ENCODE data around the gene DCDC2C.

Gene DCDC2C

GRCh38 chr2:3728104-3729054 lies 25.0 kb downstream of the DCDC2C start:
- H3K4me3 ChIP-seq (ENCODE audit: insufficient read depth in 1 of 2, low read depth in 1 of 2, low read length in 2 of 2): no peak overlapping the region
- H3K4me1 ChIP-seq (ENCODE audit: control insufficient read depth, insufficient read depth, low read depth, low read length): no peaks in the 10 kb centered on the region
- no peak overlapping the region for H2BK12ac ChIP-seq (ENCODE audit: low read length in 2 of 2)
- 42% methylated on average over 22 of the region's 22 CpGs for WGBS
- no peak overlapping the region for H3K27ac ChIP-seq (ENCODE audit: low read length, poor library complexity, severe bottlenecking)
- H4K91ac ChIP-seq (ENCODE audit: low read length): no peak overlapping the region
- no peak overlapping the region for H3K14ac ChIP-seq (ENCODE audit: low read length in 2 of 2)
- H3K9me3 ChIP-seq (ENCODE audit: control insufficient read depth, low read length): no peaks in the 10 kb centered on the region
- peaks cover 0 to 33% of the 10 kb centered on the region in 2 experiments for H3K27me3 ChIP-seq (ENCODE audit: control insufficient read depth in 1 of 2, insufficient read depth in 1 of 2, low read length in 2 of 2)
- no peaks in the 10 kb centered on the region for H3K79me1 ChIP-seq (replicated peaks; ENCODE audit: low read length, poor library complexity, severe bottlenecking)
- H3K18ac ChIP-seq (ENCODE audit: low read depth in 1 of 2, low read length in 2 of 2): no peak overlapping the region
- no peaks in the 10 kb centered on the region for H3K36me3 ChIP-seq (ENCODE audit: control insufficient read depth in 1 of 2, insufficient read depth in 2 of 2, low read depth in 1 of 2, low read length in 2 of 2)
- peak overlapping the region; percentile 12 for H3K9ac ChIP-seq (ENCODE audit: low read length)
- DNase-seq: peak; percentile 27
- H4K8ac ChIP-seq (ENCODE audit: low read length): no peak overlapping the region
- H2BK5ac ChIP-seq (ENCODE audit: low read depth, low read length, poor library complexity, severe bottlenecking): no peak overlapping the region
- H3K23ac ChIP-seq (ENCODE audit: low read length in 2 of 2): no peak overlapping the region
- no peak overlapping the region for H2BK15ac ChIP-seq (ENCODE audit: low read depth, poor library complexity, severe bottlenecking)
- H2AFZ ChIP-seq (ENCODE audit: low read depth, low read length): no peak overlapping the region
- H2AK5ac ChIP-seq (ENCODE audit: low read length, severe bottlenecking): no peak overlapping the region
- no peak overlapping the region for H3K4me2 ChIP-seq (ENCODE audit: low read length, poor library complexity, severe bottlenecking)
- H2BK120ac ChIP-seq (ENCODE audit: low read depth, low read length): no peak overlapping the region
- H3K4ac ChIP-seq (ENCODE audit: low read depth in 1 of 2, low read length in 2 of 2): no peak overlapping the region

GRCh38 chr2:3729055-3729448 lies 25.7 kb downstream of the DCDC2C start:
- Histone ChIP-seq H3K27me3 (ENCODE audit: control insufficient read depth in 1 of 2, insufficient read depth in 1 of 2, low read length in 2 of 2) (peaks cover 0 to 34% of the 10 kb centered on the region in 2 experiments), H3K4ac (ENCODE audit: low read depth in 1 of 2, low read length in 2 of 2) (no peak overlapping the region), H3K4me2 (ENCODE audit: low read length, poor library complexity, severe bottlenecking) (no peak overlapping the region), H3K23ac (ENCODE audit: low read length in 2 of 2) (no peak overlapping the region), H4K91ac (ENCODE audit: low read length) (no peak overlapping the region), H2BK12ac (ENCODE audit: low read length in 2 of 2) (no peak overlapping the region), H3K18ac (ENCODE audit: low read depth in 1 of 2, low read length in 2 of 2) (no peak overlapping the region), H3K79me1 (replicated peaks; ENCODE audit: low read length, poor library complexity, severe bottlenecking) (no peaks in the 10 kb centered on the region), H3K9ac (ENCODE audit: low read length) (no peak overlapping the region), H3K9me3 (ENCODE audit: control insufficient read depth, low read length) (no peaks in the 10 kb centered on the region), H4K8ac (ENCODE audit: low read length) (no peak overlapping the region), H2BK5ac (ENCODE audit: low read depth, low read length, poor library complexity, severe bottlenecking) (no peak overlapping the region), H2AK5ac (ENCODE audit: low read length, severe bottlenecking) (no peak overlapping the region), H3K4me1 (ENCODE audit: control insufficient read depth, insufficient read depth, low read depth, low read length) (no peaks in the 10 kb centered on the region), H2AFZ (ENCODE audit: low read depth, low read length) (no peak overlapping the region), H3K14ac (ENCODE audit: low read length in 2 of 2) (no peak overlapping the region), H3K4me3 (ENCODE audit: insufficient read depth in 1 of 2, low read depth in 1 of 2, low read length in 2 of 2) (no peak overlapping the region), H2BK15ac (ENCODE audit: low read depth, poor library complexity, severe bottlenecking) (no peak overlapping the region), H3K36me3 (ENCODE audit: control insufficient read depth in 1 of 2, insufficient read depth in 2 of 2, low read depth in 1 of 2, low read length in 2 of 2) (no peaks in the 10 kb centered on the region), H3K27ac (ENCODE audit: low read length, poor library complexity, severe bottlenecking) (no peak overlapping the region), H2BK120ac (ENCODE audit: low read depth, low read length) (no peak overlapping the region)
- DNase-seq: no peak
- 83% methylated on average over 8 of the region's 8 CpGs for WGBS

- no peak overlapping the region for H3K4me2 ChIP-seq (ENCODE audit: low read length, poor library complexity, severe bottlenecking)
Observed at GRCh38 chr2:3729786-3730185, 26.4 kb downstream of the DCDC2C start.

GRCh38 chr2:3730646-3731045 lies 27.3 kb downstream of the DCDC2C start:
- Histone ChIP-seq H2BK12ac (ENCODE audit: low read length in 2 of 2) (no peak overlapping the region), H4K91ac (ENCODE audit: low read length) (no peak overlapping the region), H2AFZ (ENCODE audit: low read depth, low read length) (no peak overlapping the region), H3K14ac (ENCODE audit: low read length in 2 of 2) (no peak overlapping the region), H2BK120ac (ENCODE audit: low read depth, low read length) (no peak overlapping the region), H4K8ac (ENCODE audit: low read length) (no peak overlapping the region), H3K4me1 (ENCODE audit: control insufficient read depth, insufficient read depth, low read depth, low read length) (no peaks in the 10 kb centered on the region), H3K4me2 (ENCODE audit: low read length, poor library complexity, severe bottlenecking) (no peak overlapping the region), H3K23ac (ENCODE audit: low read length in 2 of 2) (no peak overlapping the region), H3K4ac (ENCODE audit: low read depth in 1 of 2, low read length in 2 of 2) (no peak overlapping the region), H3K9me3 (ENCODE audit: control insufficient read depth, low read length) (no peaks in the 10 kb centered on the region), H2AK5ac (ENCODE audit: low read length, severe bottlenecking) (no peak overlapping the region), H3K9ac (ENCODE audit: low read length) (no peak overlapping the region), H3K79me1 (replicated peaks; ENCODE audit: low read length, poor library complexity, severe bottlenecking) (no peaks in the 10 kb centered on the region), H2BK5ac (ENCODE audit: low read depth, low read length, poor library complexity, severe bottlenecking) (no peak overlapping the region), H3K18ac (ENCODE audit: low read depth in 1 of 2, low read length in 2 of 2) (no peak overlapping the region), H2BK15ac (ENCODE audit: low read depth, poor library complexity, severe bottlenecking) (no peak overlapping the region), H3K27me3 (ENCODE audit: control insufficient read depth in 1 of 2, insufficient read depth in 1 of 2, low read length in 2 of 2) (peaks cover 0 to 45% of the 10 kb centered on the region in 2 experiments), H3K4me3 (ENCODE audit: insufficient read depth in 1 of 2, low read depth in 1 of 2, low read length in 2 of 2) (no peak overlapping the region), H3K27ac (ENCODE audit: low read length, poor library complexity, severe bottlenecking) (no peak overlapping the region), H3K36me3 (ENCODE audit: control insufficient read depth in 1 of 2, insufficient read depth in 2 of 2, low read depth in 1 of 2, low read length in 2 of 2) (no peaks in the 10 kb centered on the region)
- DNase-seq: no peak
- 85% methylated on average over 8 of the region's 8 CpGs for WGBS

More at GRCh38 chr2:3729786-3730185, 26.4 kb downstream of the DCDC2C start:
- H2BK12ac ChIP-seq (ENCODE audit: low read length in 2 of 2): no peak overlapping the region
- no peaks in the 10 kb centered on the region for H3K36me3 ChIP-seq (ENCODE audit: control insufficient read depth in 1 of 2, insufficient read depth in 2 of 2, low read depth in 1 of 2, low read length in 2 of 2)
- no peak overlapping the region for H3K27ac ChIP-seq (ENCODE audit: low read length, poor library complexity, severe bottlenecking)
- no peak overlapping the region for H4K8ac ChIP-seq (ENCODE audit: low read length)
- H3K9me3 ChIP-seq (ENCODE audit: control insufficient read depth, low read length): no peaks in the 10 kb centered on the region
- peaks cover 0 to 40% of the 10 kb centered on the region in 2 experiments for H3K27me3 ChIP-seq (ENCODE audit: control insufficient read depth in 1 of 2, insufficient read depth in 1 of 2, low read length in 2 of 2)
- no peak overlapping the region for H2AFZ ChIP-seq (ENCODE audit: low read depth, low read length)
- no peak overlapping the region for H2BK15ac ChIP-seq (ENCODE audit: low read depth, poor library complexity, severe bottlenecking)
- no peaks in the 10 kb centered on the region for H3K79me1 ChIP-seq (replicated peaks; ENCODE audit: low read length, poor library complexity, severe bottlenecking)
- H4K91ac ChIP-seq (ENCODE audit: low read length): no peak overlapping the region
- 75% methylated on average over 7 of the region's 9 CpGs for WGBS
- no peak overlapping the region for H3K9ac ChIP-seq (ENCODE audit: low read length)
- H3K23ac ChIP-seq (ENCODE audit: low read length in 2 of 2): no peak overlapping the region
- H3K4me3 ChIP-seq (ENCODE audit: insufficient read depth in 1 of 2, low read depth in 1 of 2, low read length in 2 of 2): no peak overlapping the region
- H2BK120ac ChIP-seq (ENCODE audit: low read depth, low read length): no peak overlapping the region
- H3K14ac ChIP-seq (ENCODE audit: low read length in 2 of 2): no peak overlapping the region
- no peak overlapping the region for H2AK5ac ChIP-seq (ENCODE audit: low read length, severe bottlenecking)
- H3K4ac ChIP-seq (ENCODE audit: low read depth in 1 of 2, low read length in 2 of 2): no peak overlapping the region
- no peak for DNase-seq
- no peaks in the 10 kb centered on the region for H3K4me1 ChIP-seq (ENCODE audit: control insufficient read depth, insufficient read depth, low read depth, low read length)
- H3K18ac ChIP-seq (ENCODE audit: low read depth in 1 of 2, low read length in 2 of 2): no peak overlapping the region
- no peak overlapping the region for H2BK5ac ChIP-seq (ENCODE audit: low read depth, low read length, poor library complexity, severe bottlenecking)

Data from mesenchymal stem cell (in vitro differentiated cells and primary cell).